NCI-H526 treated with DMSO at 0.1 percent for 48 hours (cell line): ENCODE results near the gene CUBN.

ENCODE experiments used
- DNase-seq: peaks from one replicate; lab custom pipeline; 2025; lab: John Stamatoyannopoulos, UW

The CUBN gene

GRCh38 chr10:16916496-16916895, 213.1 kb downstream of the CUBN start:
- DNase-seq: no peak

- no peak for DNase-seq
Measured at GRCh38 chr10:16915300-16915699, 214.3 kb downstream of the CUBN start.

GRCh38 chr10:16913266-16913665, 216.3 kb downstream of the CUBN start:
- no peak for DNase-seq

- no peak for DNase-seq
Measured at GRCh38 chr10:16910793-16911164, 218.8 kb downstream of the CUBN start.

DNA sequence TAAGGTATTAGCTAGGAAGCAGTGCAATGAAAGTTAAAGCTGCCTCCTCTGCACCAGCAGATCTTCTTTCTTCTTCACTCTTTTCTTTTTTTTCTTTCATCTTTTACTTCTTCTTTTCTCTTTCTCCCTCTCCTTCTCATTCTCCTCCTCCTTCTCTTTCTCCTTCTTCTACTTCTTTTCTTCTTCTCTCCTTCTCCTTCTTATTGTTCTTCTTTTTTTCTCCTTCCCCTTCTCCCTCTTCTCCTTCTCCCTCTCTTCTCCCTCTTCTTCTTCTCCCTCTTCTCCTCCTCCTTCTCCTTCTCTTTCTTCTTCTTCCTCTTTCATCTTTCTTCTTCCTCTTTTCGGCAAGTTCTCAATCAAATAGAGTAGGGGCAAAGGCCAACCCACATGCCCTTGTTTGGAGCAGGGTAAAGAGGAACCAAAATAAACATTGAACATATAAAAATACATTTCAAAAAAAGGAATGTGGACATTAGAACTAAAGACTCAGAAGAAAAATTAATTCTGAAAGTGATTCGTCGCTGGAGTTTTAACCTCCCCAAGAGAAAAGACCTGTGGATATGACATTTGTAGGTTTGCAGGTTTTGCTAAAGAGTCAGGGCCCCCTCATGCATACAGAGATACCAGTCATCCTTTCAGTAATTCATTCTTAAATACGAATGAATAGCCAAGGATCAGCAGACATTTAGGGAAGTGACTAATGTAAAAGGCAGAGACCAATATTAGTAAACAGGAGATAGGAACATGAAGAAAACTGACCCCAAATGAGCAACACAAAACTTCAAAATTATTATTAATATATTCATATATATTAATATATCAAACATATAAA, 219.4 kb downstream of the CUBN start:
- no peak for DNase-seq

DNA sequence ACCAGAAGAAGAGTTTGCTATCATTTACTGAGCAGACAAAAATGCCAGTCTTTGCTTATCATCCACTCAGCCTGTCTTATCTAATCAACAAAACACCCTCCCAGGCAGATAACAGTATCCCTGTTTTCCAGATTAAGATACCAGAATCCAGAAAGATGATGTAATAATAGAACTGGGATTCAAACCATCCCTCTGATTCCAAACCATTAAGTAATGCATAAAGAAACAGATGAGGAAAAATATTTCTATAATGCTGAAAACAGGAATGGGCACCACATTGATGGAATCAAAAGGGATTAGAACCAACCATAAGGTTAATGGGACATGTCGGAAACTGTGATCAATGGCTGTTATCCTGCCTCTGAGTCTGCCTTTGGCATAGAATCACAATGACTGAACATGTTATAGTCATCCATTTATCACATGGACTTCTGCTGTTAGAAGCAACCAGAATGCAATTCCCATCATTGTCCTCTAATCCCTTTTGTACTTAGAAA, 220.3 kb downstream of the CUBN start:
- DNase-seq: no peak

- no peak for DNase-seq
Measured at GRCh38 chr10:16907687-16908086, 221.9 kb downstream of the CUBN start.

GRCh38 chr10:16905320-16905719, 224.3 kb downstream of the CUBN start:
- DNase-seq: no peak

GRCh38 chr10:16904639-16905061, 225.0 kb downstream of the CUBN start:
- DNase-seq: no peak

- DNase-seq: no peak
Measured at GRCh38 chr10:16904049-16904448, 225.6 kb downstream of the CUBN start.

- no peak for DNase-seq
Measured at GRCh38 chr10:16902606-16903005, 227.0 kb downstream of the CUBN start.

DNA sequence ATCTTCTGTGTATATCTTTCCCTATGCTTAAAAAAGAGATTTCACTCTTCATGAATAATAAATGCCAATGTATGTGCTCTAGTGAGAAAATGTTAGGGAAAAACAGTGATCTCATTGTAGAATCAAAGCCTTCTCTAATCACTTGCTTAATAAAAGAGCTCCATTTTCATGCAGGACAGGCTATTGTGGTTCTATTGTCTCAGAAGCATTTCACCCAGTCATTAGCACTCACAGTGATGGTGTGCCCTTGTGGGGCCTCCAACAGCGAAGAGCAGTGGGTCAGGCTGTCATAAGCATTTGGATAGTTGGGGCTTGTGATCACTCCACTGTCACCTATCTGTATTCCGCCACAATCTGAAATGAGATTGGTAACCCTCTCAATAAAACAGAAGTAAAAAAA, 228.5 kb downstream of the CUBN start:
- DNase-seq: no peak

DNA sequence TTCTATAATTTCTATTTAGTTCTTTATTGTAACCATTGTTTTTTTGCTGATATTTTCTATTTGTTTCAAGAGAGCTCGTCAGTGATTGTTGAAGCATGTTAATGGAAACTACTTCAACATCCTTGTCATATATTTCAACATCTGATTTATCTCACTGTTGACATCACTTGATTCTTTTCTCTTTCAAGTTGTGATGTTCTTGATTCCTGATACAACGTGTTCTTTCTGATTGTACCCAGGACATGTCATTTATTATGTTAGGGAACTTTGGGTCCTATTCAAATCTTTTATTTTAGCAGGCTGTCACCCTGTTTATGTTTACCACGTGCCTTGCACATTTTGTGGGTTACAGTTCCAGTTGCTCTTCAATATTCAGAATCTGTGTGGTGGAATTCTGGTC, 232.6 kb downstream of the CUBN start:
- no peak for DNase-seq

GRCh38 chr10:16894821-16895220, 234.8 kb downstream of the CUBN start:
- no peak for DNase-seq

- DNase-seq: no peak
Measured at GRCh38 chr10:16893664-16894063, 235.9 kb downstream of the CUBN start.

DNA sequence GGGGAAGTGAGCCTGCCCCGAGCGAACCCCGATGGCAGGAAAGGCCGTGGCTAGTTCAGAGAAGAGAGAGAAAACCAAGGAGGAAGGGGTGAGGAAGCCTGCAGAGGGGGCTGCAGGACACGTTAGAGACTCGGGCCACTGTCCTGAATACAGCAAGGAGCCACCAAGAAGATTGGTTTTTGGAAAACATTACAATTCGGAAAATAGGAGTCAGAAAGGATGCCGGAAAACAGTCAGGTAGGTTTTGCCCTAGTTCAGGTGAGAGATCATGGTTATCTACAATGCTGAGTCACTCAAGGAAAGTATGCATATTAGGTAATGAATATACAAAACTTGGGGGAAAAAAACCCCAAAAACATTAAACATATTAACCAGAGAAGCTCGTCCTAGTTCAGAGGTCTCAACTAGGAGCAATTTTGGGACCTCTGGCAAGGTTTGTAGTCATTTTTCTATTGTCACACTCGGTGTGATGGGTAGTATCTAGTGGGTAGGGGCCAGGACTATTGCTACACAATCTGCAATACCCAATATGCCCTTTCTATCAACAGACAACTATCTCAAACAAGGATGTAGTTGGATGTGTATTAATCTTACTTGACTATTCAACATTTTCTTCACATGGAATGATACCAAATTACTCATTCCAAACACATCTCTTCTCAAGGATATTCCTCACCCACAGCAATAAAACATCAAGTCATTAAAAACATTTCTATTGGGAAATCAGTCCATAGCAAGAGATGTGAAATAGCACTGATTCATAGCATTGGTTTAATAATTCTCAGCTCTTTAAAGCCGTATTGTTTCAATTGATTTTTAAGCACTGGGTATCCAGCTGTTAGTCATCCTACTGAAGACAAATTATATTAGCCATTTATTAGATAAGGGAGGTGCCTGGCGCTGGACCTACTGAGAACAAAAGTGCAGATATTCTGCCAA, 238.0 kb downstream of the CUBN start:
- no peak for DNase-seq

DNA sequence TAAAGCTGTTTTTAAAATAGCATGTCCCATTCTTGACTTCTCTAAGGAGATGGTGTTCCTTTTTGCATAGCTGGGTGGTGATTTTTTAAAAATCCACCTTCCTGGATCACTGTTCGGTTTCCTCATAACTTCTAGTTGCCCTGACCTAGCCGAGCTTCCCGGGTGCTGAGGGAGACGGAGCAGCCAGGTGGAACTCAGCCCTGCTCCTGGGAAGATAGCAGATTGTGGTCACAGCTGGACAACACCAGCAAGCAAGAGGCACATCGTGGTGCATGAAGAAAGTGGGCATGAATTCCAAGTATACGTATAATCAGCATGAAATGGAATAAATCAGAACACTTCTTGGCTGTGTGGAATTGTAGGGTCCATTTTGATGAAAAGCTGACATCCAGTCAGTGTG, 238.9 kb downstream of the CUBN start:
- no peak for DNase-seq

- DNase-seq: no peak
Measured at GRCh38 chr10:16887565-16887964, 242.0 kb downstream of the CUBN start.

GRCh38 chr10:16886031-16886430, 243.6 kb downstream of the CUBN start:
- no peak for DNase-seq

DNA sequence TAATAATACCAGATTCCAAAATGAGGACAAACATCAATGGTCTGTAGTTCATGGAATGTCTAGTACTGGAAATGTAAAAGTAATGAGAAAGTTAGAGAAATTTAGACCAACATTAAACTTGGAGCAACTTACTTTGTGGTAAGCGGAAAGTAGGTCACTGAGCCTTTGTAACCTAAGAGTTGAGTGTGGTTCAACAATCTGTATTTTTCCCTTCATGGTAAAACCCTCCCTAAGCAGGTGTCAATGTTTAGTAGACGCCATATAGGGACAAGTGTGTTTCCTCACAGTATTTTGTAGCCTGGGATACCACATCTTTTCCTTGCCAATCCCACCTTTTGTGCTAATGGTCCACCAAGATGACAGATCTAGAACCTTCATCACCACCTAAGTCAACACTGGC, 245.1 kb downstream of the CUBN start:
- DNase-seq: no peak

DNA sequence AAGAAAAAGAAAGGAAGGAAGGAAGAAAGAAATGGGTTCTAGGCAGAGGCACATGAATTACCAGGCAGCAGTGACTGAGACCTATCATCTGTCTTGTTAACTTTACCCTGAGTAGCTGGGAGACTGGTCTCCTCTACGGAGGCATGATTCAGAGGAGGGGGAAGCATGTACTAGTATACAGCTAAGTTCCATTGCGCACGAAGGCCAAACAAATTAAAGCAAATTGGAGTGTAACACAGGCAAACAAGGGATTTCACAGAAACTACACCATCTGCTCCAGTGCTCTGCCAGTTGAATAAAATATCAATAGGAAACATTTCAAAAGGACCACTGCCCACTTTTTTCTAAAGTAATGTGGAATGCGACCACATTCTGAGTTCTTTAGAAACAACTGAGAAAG, 246.5 kb downstream of the CUBN start:
- DNase-seq: no peak

DNA sequence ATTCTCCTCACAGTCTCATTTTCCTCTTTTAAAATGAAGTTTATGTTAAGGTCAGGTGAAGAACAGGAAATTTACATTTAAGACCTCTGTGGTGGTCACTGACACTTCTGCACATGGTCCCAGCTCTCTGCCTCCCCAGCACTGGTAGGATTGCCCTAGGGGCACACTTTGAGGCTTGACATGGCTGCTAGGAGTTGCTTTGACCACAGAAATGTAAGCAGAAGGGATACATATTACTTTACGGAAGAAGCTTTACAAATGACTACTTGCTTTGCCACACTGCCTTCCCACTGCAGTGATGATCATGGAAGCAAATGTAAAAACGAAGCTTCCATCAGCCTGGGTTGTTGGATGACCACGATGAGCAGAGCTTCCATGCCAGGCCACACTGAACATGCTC, 259.3 kb downstream of the CUBN start:
- no peak for DNase-seq

- no peak for DNase-seq
Measured at GRCh38 chr10:16867990-16868389, 261.6 kb downstream of the CUBN start.
